Left renal cortex interstitium (tissue), 4 donors: ENCODE results near the gene C10orf90. TPM values are rescaled to one million over a fixed set of nuclear protein-coding genes. Genes with fewer than 3 reads are reported as not detected.
"Not testable (repeated sequence)": the region's sequence is repeated elsewhere in the genome, so short reads cannot be mapped to it uniquely, and the experiment has no call there.

Experiments
- DNase-seq, 4 donors: peaks; one replicate each; pipeline ENCODE4 v3.0.0-alpha.2; 2013; ENCODE audit warnings: low read depth in 4 of 4, low spot score in 2 of 4, missing footprints in 1 of 4
- polyA plus RNA-seq, 4 donors: library from polyadenylated mRNA; unstranded; fragments of 120-200 nt; gene quantifications; one replicate each; pipeline ENCODE4 v1.2.1, GENCODE V29; 2013; ENCODE audit not compliant: insufficient read length in 4 of 4

The C10orf90 gene
- polyA plus RNA-seq, 4 donors: 0.39 to 0.88 (median 0.53) TPM

GRCh38 chr10:126561921-126562680 is 108.4 kb downstream of the C10orf90 start:
- no peak for DNase-seq

DNA sequence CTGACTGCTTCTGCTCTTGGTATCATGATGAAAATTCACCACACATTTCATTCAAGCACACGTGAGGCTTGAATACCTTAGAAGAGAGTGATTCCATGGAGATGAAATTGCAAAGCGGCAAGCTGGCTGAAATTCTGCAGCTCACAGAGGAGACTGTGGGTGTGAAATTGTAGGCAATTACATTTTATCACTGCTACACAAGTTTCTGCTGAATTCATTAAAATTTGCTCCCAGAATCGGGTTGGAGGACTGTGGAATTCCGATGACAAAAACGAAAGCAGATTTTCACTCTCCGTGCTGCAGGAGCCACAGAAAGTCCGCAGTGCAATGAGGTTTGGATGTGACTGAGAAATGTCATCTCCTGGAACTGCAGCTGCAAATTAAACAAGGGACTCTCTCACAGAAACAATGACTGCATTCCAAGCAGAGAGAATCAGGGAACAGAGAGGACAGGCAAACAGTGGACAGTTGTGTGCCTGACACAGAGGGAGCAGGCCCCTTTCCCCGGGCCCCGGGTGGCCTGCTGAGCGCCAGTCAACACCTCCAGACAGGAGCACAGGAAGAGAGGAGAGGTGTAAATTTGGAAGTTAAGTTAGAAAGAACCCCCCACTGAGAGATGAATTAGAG is 109.1 kb downstream of the C10orf90 start:
- no peak for DNase-seq

DNA sequence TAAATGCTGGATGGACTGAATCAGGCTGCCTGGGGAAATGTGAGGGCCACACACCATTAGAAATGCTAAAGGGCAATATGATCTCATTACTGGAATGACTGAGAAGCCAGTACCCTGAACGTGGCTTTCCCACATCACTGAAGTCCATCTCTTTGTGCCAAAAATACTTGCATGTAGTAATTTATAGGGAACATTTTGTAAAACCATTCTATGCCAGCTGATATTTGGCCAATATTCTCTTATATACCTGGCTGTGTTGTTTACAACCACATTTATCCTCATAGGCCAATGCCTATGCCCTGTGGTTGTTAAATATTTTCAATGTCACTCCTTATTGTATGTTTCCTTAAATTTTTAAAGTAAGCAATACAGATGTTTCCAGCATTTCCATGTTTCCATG is 111.6 kb downstream of the C10orf90 start:
- DNase-seq: no peak

DNA sequence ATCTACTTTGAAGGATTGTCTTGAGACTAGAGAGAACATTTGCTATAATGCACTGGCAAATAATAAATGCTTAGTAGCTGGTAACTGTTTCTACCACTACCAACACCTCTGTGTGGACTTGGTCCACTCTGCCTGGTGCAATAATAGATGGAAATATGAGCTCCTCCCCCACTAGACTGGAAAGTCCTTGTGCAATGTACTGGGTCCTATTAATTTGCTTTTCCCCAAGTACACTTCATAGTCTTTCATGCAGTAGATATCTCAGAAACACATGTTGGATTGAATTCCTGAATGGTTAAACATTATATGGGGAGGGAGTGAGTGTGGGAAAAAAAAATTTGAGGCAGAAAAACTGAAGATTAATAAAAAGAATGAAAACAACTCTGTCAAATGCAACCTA is 119.3 kb downstream of the C10orf90 start:
- no peak for DNase-seq

- not testable (repeated sequence) for DNase-seq
Measured at GRCh38 chr10:126550586-126550985, 119.9 kb downstream of the C10orf90 start.

GRCh38 chr10:126549344-126549743 is 121.1 kb downstream of the C10orf90 start:
- no peak for DNase-seq

DNA sequence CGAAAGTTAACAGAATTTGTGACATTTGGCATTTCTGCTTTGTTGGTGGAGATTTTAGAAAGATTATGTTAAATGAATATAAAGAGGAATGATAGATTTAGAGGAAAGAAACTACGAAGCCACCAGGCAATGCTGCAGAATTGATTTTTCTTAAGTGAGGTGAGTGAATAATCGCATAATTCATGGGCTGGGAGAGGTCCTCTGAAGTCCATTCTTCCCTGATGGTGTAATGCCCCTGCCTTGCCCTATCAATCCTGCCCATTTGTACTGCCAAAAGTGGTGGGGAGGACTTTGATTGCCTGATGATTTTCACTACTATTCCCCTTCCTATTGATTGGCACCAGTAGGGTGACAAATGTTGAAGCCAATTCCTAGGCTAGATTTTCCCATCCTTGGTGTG is 125.9 kb downstream of the C10orf90 start:
- no peak for DNase-seq

DNA sequence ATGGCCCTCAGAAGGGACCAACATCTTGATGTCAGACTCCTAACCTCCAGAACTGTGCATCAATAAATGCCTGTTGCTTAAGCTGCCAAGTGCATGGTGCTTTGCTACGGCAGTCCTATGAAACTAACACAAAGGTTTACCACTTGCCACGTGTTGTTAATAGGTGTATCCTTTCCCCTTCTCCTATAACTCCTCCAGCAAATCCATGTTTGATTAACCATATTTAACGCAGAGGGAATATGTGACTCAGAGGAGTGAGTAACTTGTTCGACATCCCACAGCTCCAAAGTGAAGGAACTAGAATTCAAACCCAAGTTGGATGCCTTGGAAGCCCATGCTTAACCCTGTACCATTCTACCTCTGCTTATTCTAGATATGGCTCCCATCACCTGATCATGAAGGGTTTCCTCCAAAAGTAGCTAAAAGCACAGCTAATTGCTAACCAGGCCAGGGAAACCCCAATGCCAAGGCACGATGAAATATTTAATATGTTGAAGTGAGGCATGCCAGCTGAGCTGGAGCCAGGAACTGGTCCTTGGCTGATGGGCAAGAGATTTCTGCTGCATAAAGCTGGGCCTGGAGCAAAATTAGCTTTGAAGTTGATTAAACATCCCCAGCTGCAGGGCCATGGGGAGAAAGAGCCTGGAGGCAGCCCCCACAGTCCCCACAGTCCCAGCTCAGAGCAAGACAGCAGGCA is 131.9 kb downstream of the C10orf90 start:
- no peak for DNase-seq

- no peak for DNase-seq
Measured at GRCh38 chr10:126536656-126537055, 133.8 kb downstream of the C10orf90 start.

GRCh38 chr10:126536148-126536547 is 134.3 kb downstream of the C10orf90 start:
- DNase-seq: peak in 1 of 4 donors; percentile 38

GRCh38 chr10:126533644-126534043 is 136.8 kb downstream of the C10orf90 start:
- DNase-seq: no peak

GRCh38 chr10:126528315-126528835 is 142.1 kb downstream of the C10orf90 start:
- no peak for DNase-seq

DNA sequence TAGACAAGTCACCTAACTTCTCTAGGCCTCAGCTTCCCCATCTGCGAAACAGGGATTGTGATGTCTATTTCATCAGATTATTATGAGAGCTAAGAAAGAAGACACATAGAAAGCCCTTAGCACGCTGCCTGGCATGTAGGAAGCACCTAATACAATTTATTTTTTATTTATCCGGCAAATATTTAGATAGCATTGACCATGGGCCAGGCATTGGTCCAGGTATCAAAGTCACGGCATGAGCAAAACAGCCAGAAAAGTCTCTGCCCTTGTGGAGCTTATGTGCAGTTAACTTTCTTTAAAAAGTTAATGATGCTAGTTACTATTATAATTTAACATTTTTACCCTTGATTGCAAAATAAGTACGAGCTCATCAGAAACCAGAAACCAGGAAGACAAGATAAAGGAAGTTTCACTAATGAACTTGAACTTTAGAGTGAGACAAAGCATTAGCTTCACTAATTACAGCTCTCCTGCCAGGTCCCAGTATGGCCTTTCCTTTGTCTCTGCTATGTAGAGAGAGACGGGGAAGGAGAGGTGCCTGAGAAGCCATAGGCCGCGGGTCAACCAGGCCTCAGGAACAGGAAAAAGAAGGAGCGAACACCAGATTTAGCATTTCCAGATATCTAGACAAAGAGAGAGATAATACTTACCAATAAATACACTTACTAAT is 142.7 kb downstream of the C10orf90 start:
- no peak for DNase-seq

GRCh38 chr10:126525326-126525725 is 145.2 kb downstream of the C10orf90 start:
- DNase-seq: no peak

GRCh38 chr10:126524526-126524925 is 146.0 kb downstream of the C10orf90 start:
- DNase-seq: no peak

GRCh38 chr10:126523071-126523470 is 147.4 kb downstream of the C10orf90 start:
- no peak for DNase-seq

DNA sequence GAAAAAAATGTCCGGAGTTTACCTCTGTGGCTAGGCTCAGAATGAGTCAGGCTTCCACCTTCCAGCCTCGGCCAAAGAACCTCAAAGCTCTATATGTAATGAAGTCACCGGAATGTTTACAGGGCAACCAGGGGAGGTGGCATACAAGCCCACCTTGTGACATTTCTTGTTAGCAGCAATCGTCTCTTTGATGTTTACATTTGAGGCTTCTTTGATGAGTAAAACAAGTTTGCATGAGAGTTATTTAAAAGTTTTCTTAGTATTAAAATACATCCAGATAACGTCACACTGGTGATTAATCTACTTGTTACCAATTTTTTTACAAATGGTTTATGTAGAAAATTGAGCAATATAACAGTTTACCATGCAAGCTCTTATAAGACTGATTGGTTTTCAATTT is 149.1 kb downstream of the C10orf90 start:
- no peak for DNase-seq

- DNase-seq: no peak
Measured at GRCh38 chr10:126520751-126521317, 149.7 kb downstream of the C10orf90 start.

GRCh38 chr10:126519992-126520391 is 150.5 kb downstream of the C10orf90 start:
- no peak for DNase-seq

- DNase-seq: no peak
Measured at GRCh38 chr10:126519185-126519584, 151.3 kb downstream of the C10orf90 start.
